HL-60 (cell line): ENCODE data around the gene CLEC2L.

Source experiments
- POLR2AphosphoS5 ChIP-seq: IDR thresholded peaks from 2 replicates; pipeline ENCODE4 v1.6.1; 2012; ENCODE audit warnings: low read depth
- TF ChIP-seq, protein P1 (sequence below): IDR thresholded peaks from one replicate; pipeline ENCODE4 v1.5.1; 2011; ENCODE audit warnings: low read length, control low read depth, inconsistent platforms; ENCODE audit not compliant: insufficient read depth

DNA sequence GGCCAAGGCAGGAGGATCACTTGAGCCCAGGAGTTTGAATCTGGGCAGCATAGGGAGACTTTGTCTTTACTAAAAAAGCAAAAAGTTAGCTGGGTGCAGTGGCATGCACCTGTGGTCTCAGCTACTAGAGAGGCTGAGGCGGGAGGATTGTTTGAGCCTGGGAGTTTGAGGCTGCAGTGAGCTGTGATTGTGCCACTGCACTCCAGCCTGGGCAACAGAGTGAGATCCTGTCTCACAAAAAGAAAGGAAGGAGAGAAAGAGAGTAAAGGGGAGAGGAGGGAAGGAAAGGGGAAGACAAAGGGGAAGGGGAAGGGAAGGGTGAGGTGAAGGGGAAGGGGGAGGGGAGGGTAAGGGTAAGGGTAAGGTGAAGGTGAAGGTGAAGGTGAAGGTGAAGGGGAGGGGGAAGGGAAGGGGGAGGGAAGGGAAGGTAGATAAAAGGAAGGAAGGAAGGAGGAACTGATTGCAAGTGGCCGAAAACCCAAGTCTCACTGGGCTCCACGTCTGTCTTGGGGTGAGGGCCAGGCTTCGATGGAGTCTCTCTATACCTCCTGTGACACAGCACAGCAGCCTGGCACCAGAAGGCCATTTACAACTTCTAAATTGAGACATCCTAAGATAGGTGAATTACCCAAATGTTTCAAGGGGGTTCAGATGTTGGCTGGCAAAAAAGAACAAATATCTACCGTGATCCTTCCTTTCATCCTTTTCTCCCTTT, 36.0 kb upstream of the CLEC2L start:
- TF ChIP-seq, protein P1, sequence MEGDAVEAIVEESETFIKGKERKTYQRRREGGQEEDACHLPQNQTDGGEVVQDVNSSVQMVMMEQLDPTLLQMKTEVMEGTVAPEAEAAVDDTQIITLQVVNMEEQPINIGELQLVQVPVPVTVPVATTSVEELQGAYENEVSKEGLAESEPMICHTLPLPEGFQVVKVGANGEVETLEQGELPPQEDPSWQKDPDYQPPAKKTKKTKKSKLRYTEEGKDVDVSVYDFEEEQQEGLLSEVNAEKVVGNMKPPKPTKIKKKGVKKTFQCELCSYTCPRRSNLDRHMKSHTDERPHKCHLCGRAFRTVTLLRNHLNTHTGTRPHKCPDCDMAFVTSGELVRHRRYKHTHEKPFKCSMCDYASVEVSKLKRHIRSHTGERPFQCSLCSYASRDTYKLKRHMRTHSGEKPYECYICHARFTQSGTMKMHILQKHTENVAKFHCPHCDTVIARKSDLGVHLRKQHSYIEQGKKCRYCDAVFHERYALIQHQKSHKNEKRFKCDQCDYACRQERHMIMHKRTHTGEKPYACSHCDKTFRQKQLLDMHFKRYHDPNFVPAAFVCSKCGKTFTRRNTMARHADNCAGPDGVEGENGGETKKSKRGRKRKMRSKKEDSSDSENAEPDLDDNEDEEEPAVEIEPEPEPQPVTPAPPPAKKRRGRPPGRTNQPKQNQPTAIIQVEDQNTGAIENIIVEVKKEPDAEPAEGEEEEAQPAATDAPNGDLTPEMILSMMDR: no peak
- no peak for TF ChIP-seq POLR2AphosphoS5
